GM19452 (cell line): ENCODE measurements around the gene SPANXA2.
"Not testable (repeated sequence)": the region's sequence is repeated elsewhere in the genome, so short reads cannot be mapped to it uniquely, and the experiment has no call there.

ENCODE experiments used
- ATAC-seq: cut with Tn5 transposase; IDR thresholded peaks from one replicate; pipeline ENCODE4 v1.9.1; 2021; ENCODE audit not compliant: unreplicated experiment

The SPANXA2 gene

GRCh38 chrX:141589408-141589807 is at the start of gene SPANXA2:
SPANXA2 (plus strand) TSS chrX:141589708; CDS start chrX:141589768, 60 bp downstream.
- ATAC-seq, result not testable (repeated sequence)

GRCh38 chrX:141542551-141542950 is 47.0 kb upstream of the SPANXA2 start:
- not testable (repeated sequence) for ATAC-seq

GRCh38 chrX:141584638-141585037 is 4.9 kb upstream of the SPANXA2 start, which contains the start of gene SPANXA1:
SPANXA1 (minus strand) TSS chrX:141584738; CDS start chrX:141584678, 60 bp downstream.
- ATAC-seq, result not testable (repeated sequence)

- ATAC-seq, result no peak
Observed at GRCh38 chrX:141609111-141609510, 19.6 kb downstream of the SPANXA2 start.

- no peak for ATAC-seq
Observed at GRCh38 chrX:141619336-141619735, 29.8 kb downstream of the SPANXA2 start.

GRCh38 chrX:141632124-141632523 is 42.6 kb downstream of the SPANXA2 start:
- no peak for ATAC-seq

GRCh38 chrX:141638550-141638949 is 49.0 kb downstream of the SPANXA2 start:
- ATAC-seq, result no peak
